CD4-positive, alpha-beta T cell treated with Interferon alpha-2 for 1 hour (primary cell): ENCODE data around the gene PLXNA2.

Experiments used
- DNase-seq, 2 donors: peaks; one replicate each; pipeline ENCODE4 v3.0.0-alpha.2; 2020 to 2022

Gene PLXNA2

GRCh38 chr1:208203848-208204609, 40.2 kb downstream of the PLXNA2 start:
- DNase-seq = no peak

GRCh38 chr1:208203127-208203847, 40.9 kb downstream of the PLXNA2 start:
- no peak for DNase-seq

- DNase-seq = no peak
Measured at GRCh38 chr1:208202333-208202995, 41.7 kb downstream of the PLXNA2 start.

GRCh38 chr1:208201229-208201628, 43.0 kb downstream of the PLXNA2 start:
- DNase-seq = no peak

- DNase-seq = no peak
Measured at GRCh38 chr1:208200116-208200515, 44.1 kb downstream of the PLXNA2 start.

- no peak for DNase-seq
Measured at GRCh38 chr1:208198236-208198635, 45.9 kb downstream of the PLXNA2 start.

GRCh38 chr1:208194944-208195343, 49.2 kb downstream of the PLXNA2 start:
- no peak for DNase-seq

GRCh38 chr1:208192995-208193394, 51.2 kb downstream of the PLXNA2 start:
- DNase-seq = no peak

GRCh38 chr1:208190784-208191183, 53.4 kb downstream of the PLXNA2 start:
- DNase-seq = no peak

- DNase-seq = no peak
Measured at GRCh38 chr1:208189716-208190115, 54.5 kb downstream of the PLXNA2 start.

- no peak for DNase-seq
Measured at GRCh38 chr1:208189183-208189582, 55.0 kb downstream of the PLXNA2 start.

GRCh38 chr1:208188607-208189006, 55.6 kb downstream of the PLXNA2 start:
- DNase-seq = no peak

GRCh38 chr1:208187499-208188041, 56.6 kb downstream of the PLXNA2 start:
- no peak for DNase-seq

GRCh38 chr1:208185801-208186231, 58.4 kb downstream of the PLXNA2 start:
- DNase-seq = no peak

- no peak for DNase-seq
Measured at GRCh38 chr1:208184966-208185654, 59.1 kb downstream of the PLXNA2 start.

- DNase-seq = no peak
Measured at GRCh38 chr1:208183977-208184911, 59.9 kb downstream of the PLXNA2 start.

GRCh38 chr1:208182880-208183645, 61.1 kb downstream of the PLXNA2 start:
- DNase-seq = no peak

- no peak for DNase-seq
Measured at GRCh38 chr1:208181364-208181763, 62.8 kb downstream of the PLXNA2 start.

GRCh38 chr1:208180421-208180820, 63.8 kb downstream of the PLXNA2 start:
- DNase-seq = no peak

GRCh38 chr1:208179961-208180409, 64.2 kb downstream of the PLXNA2 start:
- no peak for DNase-seq
